Psoas muscle (tissue), 8 donors: ENCODE measurements around the gene HID1. TPM values are rescaled to one million over a fixed set of nuclear protein-coding genes. Genes with fewer than 3 reads are reported as not detected.

Source experiments
- ATAC-seq, 4 donors: fragments of 200-7000 bp; cut with Tn5 transposase; one replicate each; pipeline ENCODE4 v1.9.1; 2020; ENCODE audit warnings: moderate library complexity in 3 of 4, mild to moderate bottlenecking in 2 of 4
- DNase-seq, 2 donors: peaks; one replicate each; pipeline ENCODE4 v3.0.0-alpha.2; 2020
- H3K27ac ChIP-seq: fragments of 200-600 bp; one replicate; pipeline ENCODE4 v1.8.0; 2022
- H3K27me3 ChIP-seq, 3 donors: fragments of 200-600 bp in 1 of 3; one replicate each; pipeline versions ENCODE4 v1.6.1 to v1.8.0; 2013 to 2022; ENCODE audit warnings: low read length in 2 of 3, mild to moderate bottlenecking in 2 of 3, moderate library complexity in 1 of 3; ENCODE audit not compliant: insufficient read depth in 3 of 3
- H3K36me3 ChIP-seq, 2 donors: fragments of 200-600 bp in 1 of 2; one replicate each; pipeline versions ENCODE4 v1.6.1 to v1.8.0; 2013 to 2022; ENCODE audit warnings: low read depth in 1 of 2, mild to moderate bottlenecking in 1 of 2, moderate library complexity in 1 of 2; ENCODE audit not compliant: insufficient read depth in 1 of 2
- H3K4me1 ChIP-seq: fragments of 200-600 bp; one replicate; pipeline ENCODE4 v1.8.0; 2022
- H3K4me3 ChIP-seq: fragments of 200-600 bp; one replicate; pipeline ENCODE4 v1.8.0; 2022; ENCODE audit warnings: mild to moderate bottlenecking
- H3K9me3 ChIP-seq: fragments of 200-600 bp; one replicate; pipeline ENCODE4 v1.8.0; 2022
- CTCF ChIP-seq: fragments of 200-600 bp; IDR thresholded peaks from one replicate; pipeline ENCODE4 v1.8.0; 2022; ENCODE audit warnings: antibody characterized with exemption
- WGBS, 3 donors: extraction: QIAGEN DNeasy Blood & Tissue Kit; methylation state at CpG; one replicate each; pipeline versions ENCODE4 v1.1.6 to v1.1.7; 2013; 5-methylcytosine and 5-hydroxymethylcytosine counted together
- intact Hi-C, 2 donors: fragments of 100-400 bp; cut with DNase I; formaldehyde crosslinking; loops; one replicate each; pipeline versions ENCODE4 v1.11.0 to v1.14.2; 2022
- polyA plus RNA-seq, 3 donors: library from polyadenylated mRNA; stranded (reverse); fragments of 200-250 nt; gene quantifications; one replicate each; pipeline ENCODE4 v1.2.3, GENCODE V29; 2013
- total RNA-seq, 4 donors: library from RNA; stranded (reverse); fragmentation: NEBNext Ultra II Directional in 2 of 4; extraction: Animal tissue kit (Norgen Biotek cat#: 25700) in 2 of 4; gene quantifications; one replicate each; pipeline versions ENCODE4 v1.2.1 to v1.2.4, GENCODE V29; 2021 to 2023
- donor health status: healthy with polysubstance abuse.
- donor health status: DM: no; HTN: no; CAD: no; lungs with moderate emphysema.
- donor health status: Bipolar disorder and iron deficiency.
- donor health status: healthy.
- donor health status: DM: yes; HTN: yes; CAD: no.
- donor health status: DM: no; HTN: no; CAD: no.
- donor health status: DM: no; HTN: no; CAD: no.
- donor health status: DM: yes; HTN: yes; CAD: no.

The HID1 gene
- total and polyA plus RNA-seq, 7 donors, result 1.7 to 10.4 (median 2.6) TPM

GRCh38 chr17:75011401-75012095, 39.0 kb upstream of the HID1 start:
- Histone ChIP-seq H3K4me1 (peaks cover 15% of the 10 kb centered on the region), H3K9me3 (no peaks in the 10 kb centered on the region), H3K27ac (peak overlapping the region; percentile 85), H3K36me3 (peaks cover 0 to 2% of the 10 kb centered on the region in 2 donors), H3K27me3 (no peaks in the 10 kb centered on the region), H3K4me3 (peak overlapping the region; percentile 84)
- WGBS, 3 donors, result 15 to 26% (median 21%) methylated on average over 13 of the region's 13 CpGs
- ATAC-seq (peak; percentile 60 to 83 (median 68)), DNase-seq (peak; percentile 70 to 81)
- no peak for TF ChIP-seq CTCF
- intact Hi-C loops, result loop anchor here in 1 of 2 donors (5.0 kb wide), 1 partner anchor 49 kb away; no protein-coding TSS in a partner anchor

GRCh38 chr17:75010683-75011400, 38.3 kb upstream of the HID1 start:
- intact Hi-C loops, result loop anchor here in 1 of 2 donors (5.0 kb wide), 1 partner anchor 49 kb away; no protein-coding TSS in a partner anchor

GRCh38 chr17:75009139-75009724, 36.7 kb upstream of the HID1 start:
- 75 to 81% (median 80%) methylated on average over 2 of the region's 2 CpGs for WGBS, 3 donors
- intact Hi-C loops, result loop anchor here in 1 of 2 donors (5.0 kb wide), 1 partner anchor 47 kb away; no protein-coding TSS in a partner anchor

More at GRCh38 chr17:75010683-75011400, 38.3 kb upstream of the HID1 start:
- Histone ChIP-seq H3K4me1 (peaks cover 15% of the 10 kb centered on the region), H3K36me3 (no peaks in the 10 kb centered on the region), H3K27me3 (no peaks in the 10 kb centered on the region), H3K27ac (peak overlapping the region; percentile 85), H3K9me3 (no peaks in the 10 kb centered on the region), H3K4me3 (no peak overlapping the region)
- DNase-seq (peak in 1 of 2 donors; percentile 58), ATAC-seq (peak in 2 of 4 donors; percentile 5 to 26)
- WGBS, 3 donors, result 40 to 51% (median 50%) methylated on average over 7 to 8 of the region's 8 CpGs
- TF ChIP-seq CTCF, result no peak

GRCh38 chr17:75008373-75008772, 35.8 kb upstream of the HID1 start:
- H3K4me1 ChIP-seq, result peaks cover 9% of the 10 kb centered on the region
- no peak overlapping the region for H3K27ac ChIP-seq
- no peaks in the 10 kb centered on the region for H3K36me3 ChIP-seq
- H3K9me3 ChIP-seq, result no peaks in the 10 kb centered on the region
- peak in 1 of 2 donors; percentile 16 for DNase-seq
- no peak for TF ChIP-seq CTCF
- 88 to 91% (median 90%) methylated on average over 6 of the region's 6 CpGs for WGBS, 3 donors
- intact Hi-C loops, result loop anchor here in 1 of 2 donors (5.0 kb wide), 1 partner anchor 46 kb away; no protein-coding TSS in a partner anchor
- no peak for ATAC-seq
- no peaks in the 10 kb centered on the region for H3K27me3 ChIP-seq
- no peak overlapping the region for H3K4me3 ChIP-seq

More at GRCh38 chr17:75009139-75009724, 36.7 kb upstream of the HID1 start:
- Histone ChIP-seq H3K27me3 (no peaks in the 10 kb centered on the region), H3K4me1 (peaks cover 15% of the 10 kb centered on the region), H3K9me3 (no peaks in the 10 kb centered on the region), H3K27ac (no peak overlapping the region), H3K36me3 (no peaks in the 10 kb centered on the region), H3K4me3 (no peak overlapping the region)
- ATAC-seq (no peak), DNase-seq (peak in 1 of 2 donors; percentile 23)
- no peak for TF ChIP-seq CTCF
